HG02852 (cell line): ENCODE measurements around the gene MCUB.
"Not testable (repeated sequence)": the region's sequence is repeated elsewhere in the genome, so short reads cannot be mapped to it uniquely, and the experiment has no call there.

Source experiments
- ATAC-seq: cut with Tn5 transposase; IDR thresholded peaks from one replicate; pipeline ENCODE4 v1.9.1; 2021; ENCODE audit warnings: mild to moderate bottlenecking, moderate library complexity; ENCODE audit not compliant: unreplicated experiment

MCUB gene

GRCh38 chr4:109576462-109576861, 16.4 kb downstream of the MCUB start:
- ATAC-seq = no peak

- ATAC-seq = no peak
Measured at GRCh38 chr4:109578846-109579245, 18.8 kb downstream of the MCUB start.

GRCh38 chr4:109579997-109580396, 20.0 kb downstream of the MCUB start:
- ATAC-seq = not testable (repeated sequence)

GRCh38 chr4:109588176-109588575, 28.1 kb downstream of the MCUB start:
- ATAC-seq = peak; percentile 100

GRCh38 chr4:109589119-109589518, 29.1 kb downstream of the MCUB start:
- no peak for ATAC-seq

- ATAC-seq = no peak
Measured at GRCh38 chr4:109589605-109590004, 29.6 kb downstream of the MCUB start.

GRCh38 chr4:109590905-109591304, 30.9 kb downstream of the MCUB start:
- no peak for ATAC-seq

GRCh38 chr4:109592367-109592766, 32.3 kb downstream of the MCUB start:
- no peak for ATAC-seq

GRCh38 chr4:109595123-109595522, 35.1 kb downstream of the MCUB start:
- not testable (repeated sequence) for ATAC-seq

- not testable (repeated sequence) for ATAC-seq
Measured at GRCh38 chr4:109596420-109597085, 36.5 kb downstream of the MCUB start.

GRCh38 chr4:109599046-109599652, 39.1 kb downstream of the MCUB start:
- no peak for ATAC-seq

- no peak for ATAC-seq
Measured at GRCh38 chr4:109600431-109600830, 40.4 kb downstream of the MCUB start.

- ATAC-seq = no peak
Measured at GRCh38 chr4:109601336-109601735, 41.3 kb downstream of the MCUB start.

- no peak for ATAC-seq
Measured at GRCh38 chr4:109607976-109608375, 47.9 kb downstream of the MCUB start.

GRCh38 chr4:109608879-109609278, 48.8 kb downstream of the MCUB start:
- no peak for ATAC-seq

GRCh38 chr4:109609431-109609830, 49.4 kb downstream of the MCUB start:
- ATAC-seq = no peak

- no peak for ATAC-seq
Measured at GRCh38 chr4:109610489-109610888, 50.4 kb downstream of the MCUB start.

- ATAC-seq = no peak
Measured at GRCh38 chr4:109611045-109611646, 51.1 kb downstream of the MCUB start.

- no peak for ATAC-seq
Measured at GRCh38 chr4:109614015-109614414, 54.0 kb downstream of the MCUB start.

GRCh38 chr4:109614466-109614865, 54.4 kb downstream of the MCUB start:
- ATAC-seq = no peak

GRCh38 chr4:109615742-109616141, 55.7 kb downstream of the MCUB start:
- ATAC-seq = no peak

GRCh38 chr4:109616243-109616642, 56.2 kb downstream of the MCUB start:
- ATAC-seq = no peak
